Kidney (tissue), 14 donors: ENCODE data around the gene DHRS2. TPM values are rescaled to one million over a fixed set of nuclear protein-coding genes. Genes with fewer than 3 reads are reported as not detected.

Source experiments
- DNase-seq, 5 donors: peaks; one replicate each; pipeline ENCODE4 v3.0.0-alpha.2; 2013 to 2020
- FAIRE-seq: peaks from 2 replicates; lab custom pipeline; 2012; peaks lifted over from hg19 to GRCh38; lab: Jason Lieb, UNC
- H3K27ac ChIP-seq, 2 donors: one replicate each; pipeline ENCODE4 v1.7.0; 2013; ENCODE audit warnings: low read depth in 2 of 2, low read length in 2 of 2, inconsistent platforms in 1 of 2
- H3K27me3 ChIP-seq: one replicate; pipeline ENCODE4 v1.7.1; 2013; ENCODE audit warnings: low read length, inconsistent platforms; ENCODE audit not compliant: control insufficient read depth, insufficient read depth
- H3K36me3 ChIP-seq, 3 donors: one replicate each; pipeline versions ENCODE4 v1.7.0 to v1.7.1; 2013; ENCODE audit warnings: low read length in 3 of 3, control low read depth in 1 of 3, inconsistent platforms in 1 of 3; ENCODE audit not compliant: insufficient read depth in 3 of 3, control insufficient read depth in 2 of 3
- H3K4me1 ChIP-seq, 3 donors: one replicate each; pipeline versions ENCODE4 v1.7.0 to v1.7.1; 2013; ENCODE audit warnings: low read length in 3 of 3, inconsistent platforms in 1 of 3, low read depth in 1 of 3; ENCODE audit not compliant: control insufficient read depth in 2 of 3, insufficient read depth in 2 of 3
- H3K4me3 ChIP-seq, 3 donors: one replicate each; pipeline versions ENCODE4 v1.7.0 to v1.8.1; 2013; ENCODE audit warnings: low read length in 3 of 3, control low read depth in 1 of 3, inconsistent platforms in 1 of 3
- H3K9ac ChIP-seq, 3 donors: one replicate each; pipeline versions ENCODE4 v1.7.0 to v1.7.1; 2013; ENCODE audit warnings: low read length in 3 of 3, control low read depth in 1 of 3, inconsistent platforms in 1 of 3
- H3K9me3 ChIP-seq, 3 donors: one replicate each; pipeline versions ENCODE4 v1.7.0 to v1.7.1; 2013; ENCODE audit warnings: low read length in 3 of 3, control low read depth in 1 of 3, inconsistent platforms in 1 of 3; ENCODE audit not compliant: control insufficient read depth in 2 of 3, insufficient read depth in 1 of 3
- CTCF ChIP-seq: IDR thresholded peaks from 3 replicates; pipeline ENCODE4 v1.5.1; 2012; ENCODE audit warnings: mild to moderate bottlenecking, moderate library complexity, borderline replicate concordance; ENCODE audit not compliant: insufficient read depth; ENCODE audit errors: extremely low read depth
- intact Hi-C: fragments of 100-400 bp; cut with DNase I; formaldehyde crosslinking; loops from one replicate; pipeline ENCODE4 v1.11.1; 2022
- polyA plus RNA-seq: library from polyadenylated mRNA; stranded (reverse); fragments of 350-450 nt; fragmentation: Illumina TruSeq; extraction: RNeasy Lipid Tissue Mini Kit (QIAGEN cat#74804); gene quantifications from one replicate; pipeline ENCODE4 v1.2.3, GENCODE V29; 2014; ENCODE audit warnings: low read depth, low replicate concordance; ENCODE audit not compliant: insufficient read depth
- total RNA-seq: library from RNA; stranded (reverse); fragmentation: NEBNext Ultra II Directional; extraction: Animal tissue kit (Norgen Biotek cat#: 25700); gene quantifications from one replicate; pipeline ENCODE4 v1.2.1, GENCODE V29; 2021
- donor health status: control.
- donor health status: control.
- donor health status: control.
- donor health status: control.
- donor health status: control.
- donor health status: DM: yes; HTN: yes; CAD: no.
- donor health status: Normal renal cell carcinoma (clear cell type).

Gene DHRS2
- total and polyA plus RNA-seq, 2 donors from 2014 or later = 0.31 to 2.4 TPM

GRCh38 chr14:23622990-23623389, 13.2 kb upstream of the DHRS2 start:
- H3K27ac ChIP-seq = no peak overlapping the region
- H3K9ac ChIP-seq = no peak overlapping the region
- H3K4me1 ChIP-seq = no peaks in the 10 kb centered on the region
- no peaks in the 10 kb centered on the region for H3K36me3 ChIP-seq
- DNase-seq (no peak), FAIRE-seq (no peak)
- H3K4me3 ChIP-seq = no peak overlapping the region
- no peak for TF ChIP-seq CTCF
- peaks cover 0 to 7% (median 0%) of the 10 kb centered on the region in 3 donors for H3K9me3 ChIP-seq
- H3K27me3 ChIP-seq = no peaks in the 10 kb centered on the region
- intact Hi-C loops = no loop called here

GRCh38 chr14:23623962-23624361, 12.2 kb upstream of the DHRS2 start:
- Histone ChIP-seq H3K9ac (no peak overlapping the region), H3K4me3 (no peak overlapping the region), H3K27ac (no peak overlapping the region), H3K27me3 (no peaks in the 10 kb centered on the region), H3K36me3 (no peaks in the 10 kb centered on the region), H3K9me3 (peaks cover 0 to 7% (median 0%) of the 10 kb centered on the region in 3 donors), H3K4me1 (no peaks in the 10 kb centered on the region)
- DNase-seq = no peak
- no peak for TF ChIP-seq CTCF
- intact Hi-C loops = no loop called here
- no peak for FAIRE-seq

GRCh38 chr14:23624830-23625404, 11.2 kb upstream of the DHRS2 start:
- Histone ChIP-seq H3K27ac (no peak overlapping the region), H3K4me3 (no peak overlapping the region), H3K4me1 (no peaks in the 10 kb centered on the region), H3K9me3 (peaks cover 0 to 7% (median 0%) of the 10 kb centered on the region in 3 donors), H3K9ac (no peak overlapping the region), H3K36me3 (no peaks in the 10 kb centered on the region), H3K27me3 (no peaks in the 10 kb centered on the region)
- TF ChIP-seq CTCF = no peak
- FAIRE-seq (no peak), DNase-seq (no peak)
- intact Hi-C loops = no loop called here

- Histone ChIP-seq H3K4me1 (peaks cover 0 to 5% (median 0%) of the 10 kb centered on the region in 3 donors), H3K9ac (no peak overlapping the region), H3K27ac (no peak overlapping the region), H3K9me3 (peaks cover 0 to 7% (median 0%) of the 10 kb centered on the region in 3 donors), H3K27me3 (no peaks in the 10 kb centered on the region), H3K36me3 (no peaks in the 10 kb centered on the region), H3K4me3 (no peak overlapping the region)
- FAIRE-seq (no peak), DNase-seq (no peak)
- no peak for TF ChIP-seq CTCF
- intact Hi-C loops = no loop called here
These were observed 9.2 kb upstream of the DHRS2 start for GRCh38 chr14:23626946-23627345.
